T-helper 22 cell (primary cell): ENCODE measurements around the gene MAST1.
"Not testable (repeated sequence)": the region's sequence is repeated elsewhere in the genome, so short reads cannot be mapped to it uniquely, and the experiment has no call there.

Source experiments
- DNase-seq: peaks from one replicate; pipeline ENCODE4 v3.0.0-alpha.2; 2020; ENCODE audit warnings: low read depth

Gene MAST1

DNA sequence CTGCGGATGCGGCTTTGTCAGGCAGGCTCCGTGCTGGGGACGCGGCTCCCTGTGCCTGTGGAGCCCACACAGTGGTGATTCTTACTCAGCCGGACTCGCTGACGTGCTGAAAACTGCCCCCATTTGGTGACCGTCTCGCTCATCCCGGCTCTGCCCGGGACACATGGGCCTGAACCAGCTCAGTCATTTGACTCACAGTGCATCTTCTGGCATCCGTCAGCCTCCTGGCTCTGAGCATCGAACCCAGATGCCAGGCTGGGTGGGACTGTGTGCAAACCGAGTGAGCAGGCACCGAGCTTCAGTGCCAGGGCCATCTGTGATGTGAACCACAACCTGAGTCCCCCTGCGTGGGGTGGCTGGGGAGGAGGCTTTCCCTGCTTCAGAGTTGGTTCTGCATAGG, 58.1 kb downstream of the MAST1 start:
- DNase-seq: no peak

DNA sequence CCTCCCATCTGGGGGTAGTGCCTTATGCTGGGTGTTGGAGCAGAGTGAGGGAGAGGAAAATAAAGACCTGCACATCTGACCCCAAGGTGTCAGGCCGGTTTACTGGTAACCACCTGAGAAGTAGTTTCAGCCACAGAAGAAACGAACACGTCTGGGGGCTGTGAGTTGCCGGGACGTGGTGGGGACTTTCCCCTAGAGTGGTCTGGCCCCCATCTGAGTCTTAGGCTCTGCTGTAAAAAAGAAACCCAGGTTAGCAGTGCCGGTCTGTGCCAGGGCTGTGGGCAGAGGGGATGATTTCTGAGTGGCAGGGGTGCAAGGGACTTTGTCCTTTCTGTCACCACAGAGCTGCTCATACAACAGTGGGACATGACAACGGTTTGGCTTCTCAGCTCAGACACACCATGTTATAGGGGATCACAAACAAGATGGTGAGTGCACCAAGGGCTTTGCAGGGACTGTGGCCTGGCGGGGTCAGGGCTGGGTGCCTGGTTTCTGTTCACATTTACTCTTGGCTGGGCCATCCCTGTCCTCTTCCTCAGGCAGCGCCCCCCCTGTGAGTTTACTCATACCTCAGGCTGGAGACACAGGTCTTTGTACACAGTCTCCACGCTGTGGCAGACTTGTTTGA, 61.7 kb downstream of the MAST1 start:
- no peak for DNase-seq

DNA sequence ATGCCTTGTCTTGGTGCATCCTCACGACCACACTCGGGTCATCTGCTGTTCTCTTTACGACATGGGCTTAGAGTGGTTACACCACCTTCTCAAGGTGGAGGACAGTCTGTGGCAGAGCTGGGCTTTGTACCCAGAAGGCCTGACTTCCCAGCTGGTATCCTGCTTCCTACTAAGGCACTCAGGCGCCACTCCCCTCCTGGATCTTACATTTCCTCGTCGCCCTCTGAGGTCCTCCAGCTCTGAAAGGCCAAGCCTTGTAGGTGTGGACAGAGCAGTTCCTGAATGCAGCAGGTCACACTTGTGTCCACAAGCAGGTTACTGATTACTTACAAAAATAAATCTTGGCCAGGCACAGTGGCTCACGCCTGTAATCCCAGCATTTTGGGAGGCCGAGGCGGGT, 68.9 kb downstream of the MAST1 start:
- DNase-seq: no peak

DNA sequence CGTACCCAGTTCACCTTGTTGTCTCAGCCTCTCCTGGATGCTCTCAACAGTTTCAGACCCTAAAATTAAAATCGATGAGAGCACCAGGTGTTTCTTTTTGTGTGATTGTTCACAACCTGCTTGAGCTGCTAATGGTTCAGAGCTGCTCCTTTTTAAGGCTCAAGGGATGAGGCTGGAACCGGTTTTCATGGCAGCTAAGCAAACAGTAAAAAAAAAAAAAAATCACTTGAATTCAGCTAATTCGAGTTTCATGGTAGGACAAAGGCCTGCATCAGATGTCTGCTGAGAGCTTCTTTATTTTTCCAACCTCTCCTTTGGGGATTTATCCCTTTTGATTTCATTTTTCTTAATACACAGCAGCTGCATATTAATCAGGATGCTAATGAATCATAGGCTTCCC, 74.3 kb downstream of the MAST1 start:
- DNase-seq: no peak

DNA sequence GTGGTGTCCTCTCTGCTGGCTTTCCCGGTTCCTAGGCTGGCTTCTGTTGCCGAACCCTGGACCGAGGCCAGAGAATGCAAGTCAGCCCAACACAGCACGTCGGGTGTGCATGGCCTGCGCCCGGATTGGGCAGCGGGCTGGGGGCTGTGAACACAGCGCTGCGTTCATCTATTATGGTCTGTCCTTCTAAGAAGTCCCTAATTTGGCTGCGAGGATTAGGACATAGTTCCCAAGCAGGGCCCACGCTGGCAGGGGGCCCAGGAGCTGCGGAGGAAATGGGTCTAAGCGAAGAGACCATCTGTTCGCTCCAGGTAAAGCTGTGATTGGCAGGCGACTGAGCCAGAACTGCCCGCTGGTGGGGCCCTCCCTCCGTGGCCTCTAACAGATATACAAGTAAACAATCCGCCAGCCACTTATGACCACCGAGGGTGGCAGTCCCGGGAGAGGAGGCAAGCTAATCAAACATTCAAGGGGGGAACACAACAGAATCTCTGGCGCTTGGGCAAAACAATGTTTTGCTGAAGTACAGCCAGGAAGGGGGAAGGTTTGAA, 74.8 kb downstream of the MAST1 start:
- no peak for DNase-seq

DNA sequence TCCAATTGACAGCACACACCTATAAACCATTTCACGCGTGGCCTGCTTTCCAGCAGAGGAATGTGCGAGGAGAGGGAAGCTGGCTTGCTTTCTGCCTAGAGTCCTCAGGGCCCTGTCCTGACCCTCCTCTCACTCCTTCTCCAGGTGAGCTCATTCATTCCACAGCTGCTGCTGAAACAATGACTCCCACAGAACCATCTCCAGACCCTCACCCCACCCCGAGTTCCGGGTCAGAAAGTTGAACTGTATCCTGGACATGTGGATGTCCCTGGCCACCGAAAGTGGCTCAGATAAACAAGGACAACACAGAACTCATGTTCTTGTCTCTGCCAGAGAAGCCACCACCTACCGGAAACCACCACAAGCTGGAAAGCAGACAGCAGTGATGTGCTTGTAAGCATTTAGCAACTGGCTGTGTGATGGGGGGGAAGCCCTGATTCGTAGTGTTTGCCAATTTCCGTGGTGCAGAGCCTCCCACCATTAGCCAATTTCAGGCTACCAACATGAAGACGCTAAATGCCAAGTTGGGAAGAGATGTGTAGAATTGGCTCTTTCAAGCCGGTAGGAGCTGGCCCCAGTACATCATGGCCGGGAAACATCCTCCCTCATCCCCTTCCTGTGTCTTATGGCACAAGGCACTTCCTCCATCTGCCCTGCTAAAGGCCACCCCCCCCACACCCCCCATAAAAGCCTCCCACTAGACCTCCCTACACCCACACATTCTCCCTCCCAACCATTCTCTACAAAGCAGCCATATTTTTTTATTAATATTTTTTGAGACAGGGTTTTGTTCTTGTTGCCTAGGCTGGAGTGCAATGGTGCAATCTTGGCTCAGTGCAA, 75.8 kb downstream of the MAST1 start:
- DNase-seq: no peak

DNA sequence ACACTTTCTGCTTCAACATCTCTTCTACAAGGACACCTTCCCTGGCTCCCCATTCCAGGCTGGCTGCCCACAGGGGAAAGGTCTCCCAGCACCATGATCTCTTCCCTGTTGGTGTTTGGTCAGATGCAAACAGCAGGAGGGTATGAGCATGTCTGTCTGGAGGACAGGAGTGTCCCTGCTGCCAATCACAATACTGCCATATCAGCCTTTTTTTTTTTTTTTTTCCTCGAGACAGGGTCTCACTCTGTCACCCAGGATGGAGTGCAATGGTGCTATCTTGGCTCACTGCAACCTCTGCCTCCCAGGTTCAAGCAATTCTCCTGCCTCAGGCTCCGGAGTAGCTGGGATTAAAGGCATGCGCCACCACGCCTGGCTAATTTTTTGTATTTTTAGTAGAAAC, 77.5 kb downstream of the MAST1 start:
- DNase-seq: not testable (repeated sequence)

DNA sequence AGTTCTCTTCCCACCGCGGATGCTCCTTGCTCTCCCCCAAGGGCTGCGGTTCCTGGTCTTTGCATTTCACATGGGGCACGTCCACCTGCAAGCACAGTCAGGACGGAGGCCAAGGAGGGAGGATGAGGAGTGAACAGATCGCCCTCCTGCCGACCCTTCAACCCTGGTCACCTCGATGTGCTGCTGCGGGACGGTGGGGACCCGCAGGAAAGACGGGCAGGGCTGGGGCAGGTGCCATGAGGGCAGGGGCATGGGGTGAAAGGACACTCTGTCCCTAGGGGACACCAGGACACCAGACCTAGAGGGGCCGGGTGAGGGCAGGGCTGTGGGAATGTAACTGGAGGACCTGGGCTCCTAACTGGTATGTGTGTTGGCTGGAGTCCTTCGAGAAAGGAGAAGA, 79.9 kb downstream of the MAST1 start:
- no peak for DNase-seq

DNA sequence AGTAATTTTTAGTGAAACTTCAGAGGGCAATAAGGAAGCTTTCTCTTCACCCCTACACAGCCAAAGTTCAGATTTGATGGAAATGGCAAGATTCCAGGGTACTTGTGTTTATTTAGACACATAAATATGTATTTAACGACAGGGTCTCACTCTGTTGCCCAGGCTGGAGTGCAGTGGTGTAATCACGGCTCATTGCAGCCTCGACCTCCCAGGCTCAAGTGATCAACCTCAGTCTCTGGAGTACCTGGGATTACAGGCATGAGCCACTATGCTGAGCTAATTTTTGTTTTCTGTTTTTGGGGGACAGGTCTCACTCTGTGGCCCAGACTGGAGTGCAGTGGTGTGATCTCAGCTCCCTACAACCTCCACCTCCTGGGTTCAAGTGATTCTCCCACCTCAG, 82.7 kb downstream of the MAST1 start:
- no peak for DNase-seq

DNA sequence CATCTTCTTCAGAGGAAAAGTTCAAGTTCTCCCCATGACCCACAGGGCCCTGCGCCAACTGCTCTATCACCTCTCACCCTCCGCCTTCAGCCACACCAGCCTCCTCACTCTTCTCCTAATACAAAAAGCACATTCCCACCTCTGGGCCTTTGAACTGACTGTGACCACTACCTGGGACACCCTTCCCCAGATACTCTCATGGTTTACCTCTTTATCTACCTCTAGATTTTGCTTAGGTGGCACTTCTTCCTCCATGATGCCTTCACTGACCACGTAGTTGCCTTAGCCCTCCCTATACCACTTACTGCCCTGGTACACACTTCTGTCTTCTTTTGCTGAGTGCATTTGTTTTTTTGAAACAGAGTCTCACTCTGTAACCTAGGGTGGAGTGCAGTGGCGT, 84.6 kb downstream of the MAST1 start:
- DNase-seq: no peak
